Islet of Langerhans (tissue), 1 donor: Measurements from ENCODE around the gene PHB1.

ENCODE experiments used
- FAIRE-seq: peaks from one replicate; lab custom pipeline; 2011; peaks lifted over from hg19 to GRCh38; lab: Jason Lieb, UNC

PHB1 gene

DNA sequence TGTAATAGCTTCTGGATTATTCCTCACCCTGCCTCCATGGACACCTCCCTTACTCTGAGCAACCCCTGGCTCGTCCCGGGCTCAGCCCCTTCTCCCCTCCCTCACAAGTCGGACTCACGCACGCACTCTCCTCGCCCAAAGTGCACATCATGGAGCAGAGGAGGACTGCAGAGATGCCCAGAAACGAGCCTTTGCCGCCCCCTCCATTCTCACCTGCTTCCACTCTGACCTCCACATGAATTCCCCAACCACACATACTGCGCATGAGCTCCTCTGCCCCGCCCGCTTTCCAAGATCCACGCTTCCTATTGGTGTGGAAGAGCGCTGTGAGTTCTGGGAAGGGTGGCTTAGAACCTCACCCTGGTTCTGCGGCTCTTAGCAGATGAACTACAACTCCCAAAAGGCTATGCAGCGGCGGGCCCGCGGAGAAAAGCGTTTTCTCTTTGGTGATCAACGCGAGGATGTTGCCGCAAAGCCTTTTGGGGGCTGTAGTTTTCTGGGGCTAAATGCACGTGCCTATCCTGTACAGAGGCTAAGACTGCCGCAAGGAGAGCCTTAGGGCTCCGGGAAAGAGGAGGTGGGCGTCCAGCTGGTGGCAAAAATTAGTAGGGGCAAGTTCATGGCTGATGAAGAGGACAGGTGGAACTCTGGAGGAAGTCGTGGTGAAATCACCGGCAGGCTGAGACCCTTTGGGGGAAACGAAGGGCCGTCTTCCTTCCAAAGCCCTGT is at the start of gene PHB1:
Gene PHB1, minus strand, starts transcription at position 261 of the 729 bp plus-strand sequence. CDS start 1,618 bp downstream, outside the sequence.
- FAIRE-seq, result peak; percentile 68

- no peak for FAIRE-seq
Observed at GRCh38 chr17:49464049-49464448, 49.4 kb upstream of the PHB1 start.

- no peak for FAIRE-seq
Observed at GRCh38 chr17:49461580-49461979, 46.9 kb upstream of the PHB1 start.

DNA sequence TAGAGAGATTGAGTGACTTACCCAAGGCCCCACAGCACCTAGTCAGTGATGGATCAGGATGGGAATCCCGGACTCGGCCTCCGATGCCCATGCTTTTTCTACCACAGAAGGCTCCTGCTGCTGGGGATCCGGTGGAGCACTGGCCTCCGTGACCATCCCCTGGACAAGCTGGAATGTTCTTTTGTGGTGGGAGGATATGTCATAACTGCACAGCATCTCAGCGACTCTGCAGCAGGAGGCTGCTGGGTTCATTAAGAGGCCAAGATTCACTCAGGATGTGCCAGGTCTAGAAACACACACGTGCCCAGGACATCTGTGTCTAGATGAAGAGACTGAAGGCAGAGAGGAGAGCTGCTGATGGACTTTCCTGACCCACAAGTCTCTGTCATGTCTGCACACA is 45.7 kb upstream of the PHB1 start:
- no peak for FAIRE-seq

DNA sequence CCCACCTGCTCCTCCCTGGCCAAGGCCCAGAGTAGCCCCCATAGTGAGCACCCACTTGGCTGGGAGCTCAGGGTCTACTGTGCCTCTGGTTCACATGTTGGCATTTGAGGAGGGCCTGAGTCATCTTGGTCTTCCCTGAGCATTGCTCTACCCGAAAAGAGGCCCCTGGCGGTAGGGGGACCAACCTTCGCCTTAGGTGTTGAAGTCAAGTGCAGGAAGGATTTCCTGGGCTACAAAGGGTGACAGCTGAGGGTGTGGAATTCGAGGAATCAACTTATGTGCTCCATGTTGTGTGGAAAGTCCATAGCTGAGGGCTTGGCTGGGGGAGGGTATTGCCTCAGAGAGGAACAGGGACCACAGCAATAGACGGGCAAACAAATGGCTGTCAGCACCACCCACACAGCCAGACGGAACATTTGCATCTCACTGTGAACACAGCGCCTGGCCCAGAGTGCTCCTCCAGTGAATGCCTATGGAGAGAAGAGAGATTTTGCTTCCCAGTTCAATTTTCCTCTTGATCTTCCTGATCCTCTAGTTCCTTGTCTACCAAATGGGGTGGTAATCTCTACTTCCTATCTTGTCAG is 44.8 kb upstream of the PHB1 start:
- FAIRE-seq, result no peak

GRCh38 chr17:49457564-49458535 is 43.2 kb upstream of the PHB1 start:
- no peak for FAIRE-seq

DNA sequence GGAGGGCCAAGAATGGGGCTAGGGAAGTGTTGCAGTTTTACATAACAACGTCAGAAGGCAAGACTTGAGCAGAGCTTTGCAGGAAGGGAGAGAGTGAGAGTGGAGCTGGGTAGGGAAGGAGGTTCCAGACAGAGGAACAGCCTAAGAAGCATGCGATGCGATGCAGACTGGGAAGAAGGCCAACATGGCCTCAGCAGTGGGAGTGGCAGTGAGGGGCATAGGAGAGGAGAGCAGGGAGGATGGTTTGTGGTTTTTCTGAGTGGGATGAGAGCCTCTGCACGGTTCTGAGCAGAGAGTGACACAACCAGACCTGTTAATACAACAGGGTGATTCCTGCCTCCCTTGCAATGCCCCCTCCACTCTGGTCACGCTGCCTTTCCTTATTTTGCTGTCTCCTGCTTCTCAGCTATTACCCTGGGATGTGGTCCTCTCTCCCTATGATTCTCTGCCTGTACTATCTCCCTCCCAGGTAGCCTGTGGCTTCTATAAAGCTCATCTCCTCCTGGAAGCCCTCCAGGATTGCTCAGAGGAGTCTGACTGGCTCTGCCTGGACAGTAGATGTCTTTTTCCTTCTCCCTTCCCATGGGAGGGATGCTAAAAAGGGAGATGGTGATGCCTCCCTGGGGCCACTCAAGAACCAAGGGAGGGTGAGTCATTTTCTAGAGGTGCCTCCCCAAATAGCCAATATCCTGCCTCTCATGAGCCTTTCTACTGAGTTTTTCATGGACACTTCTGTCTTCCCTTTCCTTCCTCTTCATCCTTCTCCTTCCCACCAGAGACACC is 41.7 kb upstream of the PHB1 start:
- no peak for FAIRE-seq

DNA sequence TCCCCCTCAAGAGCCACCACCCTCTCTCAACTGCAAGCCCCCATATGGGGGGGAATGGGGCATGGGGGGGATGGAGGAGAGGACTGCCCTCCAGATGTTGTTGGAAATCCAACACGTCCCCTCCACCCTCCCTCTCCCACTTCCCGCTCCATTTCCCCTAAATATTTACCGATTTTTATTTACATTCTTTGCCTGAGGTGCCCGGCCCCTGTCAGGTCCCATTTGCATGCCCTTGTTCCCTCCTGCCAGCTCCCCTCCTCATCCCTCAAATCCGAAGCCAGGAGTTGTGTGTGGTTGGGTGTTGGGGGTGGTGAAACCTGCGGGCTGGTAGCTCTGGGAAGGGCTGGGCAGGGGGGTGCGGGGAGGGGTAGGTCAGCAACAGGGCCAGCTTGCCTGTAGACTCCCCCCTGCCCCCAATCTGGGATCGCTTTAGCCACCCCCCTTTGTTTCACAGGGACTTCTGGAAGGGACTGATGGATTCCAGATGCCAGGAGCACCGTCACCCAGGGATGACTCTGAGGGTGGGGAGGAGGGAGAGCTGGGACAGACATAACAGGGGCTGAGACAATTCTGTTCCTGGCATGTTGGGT is 40.7 kb upstream of the PHB1 start:
- no peak for FAIRE-seq

DNA sequence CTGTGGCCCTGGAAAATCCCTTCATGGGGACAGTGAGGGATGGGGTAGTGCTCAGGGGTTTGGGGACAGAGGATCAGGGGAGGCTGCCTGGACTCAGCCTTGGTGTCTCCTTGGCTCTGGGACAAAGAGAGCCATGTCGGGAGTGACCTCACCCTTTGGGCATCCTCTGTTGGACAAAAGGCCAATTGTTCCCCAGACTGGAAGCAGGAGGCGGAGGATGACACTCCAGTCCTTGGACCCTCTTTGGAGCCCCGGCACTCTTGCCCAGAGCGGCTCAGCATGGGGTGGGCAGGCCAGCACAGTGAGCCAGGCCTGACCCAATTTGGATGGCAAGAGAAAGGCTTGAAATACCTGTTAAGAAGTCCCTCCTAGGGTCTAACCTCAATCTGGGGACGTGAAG is 39.4 kb upstream of the PHB1 start:
- FAIRE-seq, result no peak

DNA sequence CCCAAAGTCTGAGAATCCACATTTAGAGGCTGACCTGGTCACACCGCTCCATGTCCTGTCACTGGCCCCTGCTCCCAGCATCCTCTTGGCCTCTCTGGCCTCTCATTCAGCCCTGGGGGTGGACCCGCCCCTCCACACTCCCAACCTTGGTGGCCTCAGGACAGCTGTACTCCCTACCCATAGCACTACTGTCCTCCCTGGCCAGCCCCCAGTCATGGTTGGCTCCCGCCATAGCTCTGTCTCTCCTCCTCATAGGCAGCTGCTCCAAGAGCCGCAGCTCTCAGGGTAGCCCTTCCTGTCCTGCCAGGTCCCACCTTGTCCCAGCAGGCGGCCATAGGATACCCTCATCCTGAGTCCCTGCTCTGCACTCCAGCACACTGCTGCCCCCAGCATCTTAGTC is 38.0 kb upstream of the PHB1 start:
- no peak for FAIRE-seq

DNA sequence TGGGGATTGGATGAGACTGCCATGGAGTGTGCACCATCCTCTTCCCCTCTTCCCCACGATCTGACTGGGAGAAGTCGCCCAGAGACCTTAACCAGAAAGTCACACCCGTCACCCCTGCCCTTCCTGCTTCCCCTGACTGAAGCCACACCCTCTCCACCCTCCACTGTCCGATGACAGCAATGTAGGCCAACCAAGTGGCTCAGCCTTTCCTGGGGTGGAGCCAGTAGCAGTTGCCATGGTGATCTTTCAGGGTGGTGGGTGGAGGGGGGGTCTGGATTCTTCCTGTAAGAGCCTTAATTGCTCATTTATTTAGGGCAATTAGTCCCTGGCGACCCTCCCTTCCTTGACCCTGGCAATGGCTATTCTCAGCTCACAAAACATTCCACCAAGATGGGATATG is 37.5 kb upstream of the PHB1 start:
- FAIRE-seq, result no peak

DNA sequence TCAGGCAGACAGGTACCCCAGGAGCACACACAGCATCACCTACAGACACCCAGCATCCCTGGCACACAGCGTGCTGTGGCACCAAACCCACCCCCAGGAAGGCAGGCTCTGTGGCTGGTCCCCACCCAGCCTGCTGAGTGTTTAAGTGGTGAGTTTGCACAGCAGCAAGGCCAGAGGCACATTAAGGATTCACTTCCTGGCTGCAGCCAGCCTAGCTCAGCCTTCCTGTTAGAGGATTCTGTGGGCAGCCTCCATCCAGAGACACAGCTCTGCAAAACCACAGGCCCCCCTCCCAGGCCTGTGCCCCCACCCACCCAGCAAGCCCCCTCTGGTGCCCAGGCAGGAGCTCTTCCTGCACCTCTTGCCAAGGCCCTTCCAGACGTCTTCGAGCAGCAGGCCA is 36.1 kb upstream of the PHB1 start:
- FAIRE-seq, result no peak

DNA sequence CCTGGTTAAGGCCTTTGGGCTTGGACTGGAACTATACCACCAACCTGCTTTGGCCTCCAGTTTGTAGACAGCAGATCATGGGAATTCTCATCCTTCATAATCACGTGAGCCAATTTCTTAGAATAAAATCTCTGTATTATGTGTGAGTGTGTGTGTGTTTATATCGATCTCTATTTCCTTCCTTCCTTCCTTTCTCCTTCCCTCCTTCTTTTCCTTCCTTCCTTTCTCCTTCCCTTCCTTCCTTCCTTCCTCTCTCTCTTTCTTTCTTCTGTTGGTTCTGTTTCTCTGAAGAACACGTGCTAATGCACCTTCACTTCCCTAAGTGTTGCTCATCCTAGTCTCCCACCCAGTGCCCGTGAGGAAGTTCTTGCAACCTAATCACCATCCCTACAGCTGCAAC is 35.5 kb upstream of the PHB1 start:
- no peak for FAIRE-seq

- no peak for FAIRE-seq
Observed at GRCh38 chr17:49447628-49448302, 33.1 kb upstream of the PHB1 start.

GRCh38 chr17:49445591-49445990 is 30.9 kb upstream of the PHB1 start:
- no peak for FAIRE-seq

DNA sequence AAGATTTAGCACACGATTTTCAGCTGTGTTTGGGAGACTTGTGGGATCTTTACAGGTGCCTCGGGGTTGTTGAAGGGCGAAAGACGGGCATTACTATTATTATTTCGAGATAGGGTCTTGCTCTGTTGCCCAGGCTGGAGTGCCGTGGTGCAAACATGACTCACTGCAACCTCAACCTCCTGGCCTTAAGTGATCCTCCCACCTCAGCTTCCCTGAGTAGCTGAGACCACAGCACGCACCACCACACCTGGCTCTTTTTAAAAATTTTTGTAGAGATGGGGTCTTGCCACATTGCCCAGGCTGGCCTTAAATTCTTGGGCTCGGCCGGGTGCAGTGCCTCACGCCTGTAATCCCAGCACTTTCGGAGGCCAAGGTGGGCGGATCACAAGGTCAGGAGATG is 29.7 kb upstream of the PHB1 start:
- FAIRE-seq, result no peak

DNA sequence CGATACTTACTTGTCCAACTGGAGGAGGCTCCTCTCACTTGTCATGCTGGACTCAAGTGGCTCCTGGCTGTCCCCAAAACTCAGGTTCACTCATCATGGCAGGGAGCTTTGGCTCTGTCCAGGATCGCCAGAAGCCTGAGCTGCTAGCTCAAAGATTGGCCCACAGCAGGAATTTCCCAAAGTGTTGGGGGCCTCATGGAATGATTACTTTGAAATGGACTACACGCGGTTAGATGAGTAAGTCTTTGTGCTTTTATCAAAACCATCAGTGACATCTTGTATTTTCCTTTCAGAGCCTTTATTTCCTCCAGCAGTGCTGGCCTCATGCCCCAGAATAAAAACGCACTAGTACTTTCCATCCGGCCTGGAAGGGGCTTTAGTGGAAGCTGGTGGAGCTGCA is 29.2 kb upstream of the PHB1 start:
- no peak for FAIRE-seq

DNA sequence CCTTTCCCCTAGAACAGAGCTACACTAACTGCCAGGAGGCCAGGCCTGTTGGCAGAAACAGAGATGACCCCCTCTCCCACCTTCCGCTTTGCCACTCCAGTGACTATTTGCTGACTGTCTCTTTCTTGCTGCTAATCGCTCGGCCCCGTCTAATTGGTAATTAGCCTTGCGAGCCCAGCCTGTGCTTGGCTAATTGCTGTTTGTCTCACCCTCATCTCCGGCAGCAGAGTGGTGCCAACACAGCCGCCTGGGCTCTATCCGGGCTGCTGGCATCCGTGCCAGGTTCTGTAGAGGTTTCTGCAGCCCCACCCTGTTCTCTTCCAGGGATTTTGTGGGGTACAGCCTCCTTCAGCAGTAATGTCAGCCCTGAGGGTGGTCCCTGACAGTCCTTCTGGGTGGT is 27.4 kb upstream of the PHB1 start:
- FAIRE-seq, result no peak

DNA sequence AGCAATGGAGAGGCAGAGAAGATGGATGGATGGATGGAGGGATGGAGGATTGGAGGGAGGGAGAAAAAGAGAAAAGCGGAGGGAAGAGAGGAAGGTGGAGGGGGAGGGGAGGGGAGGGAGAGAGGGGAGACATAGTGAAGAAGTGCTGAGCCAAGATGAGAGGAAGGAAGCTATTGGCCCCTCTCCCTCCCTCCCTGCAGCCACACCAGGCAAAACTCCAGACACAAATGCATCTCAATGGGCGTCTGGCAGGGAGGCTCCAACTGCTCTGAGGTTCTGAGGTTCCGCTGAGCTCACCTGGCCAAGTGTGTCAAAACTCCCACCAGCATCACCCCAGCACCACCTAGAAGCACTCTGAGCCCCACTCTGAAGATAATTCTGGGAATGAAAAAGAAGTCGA is 26.9 kb upstream of the PHB1 start:
- no peak for FAIRE-seq

DNA sequence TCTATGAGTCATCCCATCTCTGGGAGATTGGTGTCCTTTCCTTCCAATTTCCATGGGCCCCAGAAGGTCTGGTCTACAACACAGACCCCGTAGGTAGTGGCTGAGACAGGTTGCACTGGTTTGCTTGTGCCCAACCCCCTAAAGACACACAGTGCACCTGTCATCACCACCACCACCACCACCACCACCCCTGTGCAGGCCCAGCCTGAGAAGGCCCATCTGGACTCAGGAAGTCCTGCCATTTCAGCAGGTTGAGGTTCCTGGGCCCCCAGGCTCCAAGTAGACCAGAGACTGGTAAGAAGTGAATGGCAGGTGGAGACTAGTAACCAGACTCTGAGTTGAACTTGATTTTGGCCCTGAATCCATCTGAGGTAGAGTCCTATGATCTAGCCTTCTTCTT is 25.9 kb upstream of the PHB1 start:
- no peak for FAIRE-seq
